Nephron (organoid): ENCODE results near the gene CSGALNACT2.

Source experiments
- H3K27ac Mint-ChIP-seq, 3 experiments: 2 replicates each; pipeline ENCODE4 v1.8.0; 2020; ENCODE audit warnings: mixed read lengths in 3 of 3, mild to moderate bottlenecking in 2 of 3, moderate library complexity in 1 of 3
- H3K27me3 Mint-ChIP-seq: 2 replicates; pipeline ENCODE4 v1.8.0; 2021; ENCODE audit warnings: low read depth, mild to moderate bottlenecking, moderate library complexity, mixed read lengths
- H3K36me3 Mint-ChIP-seq: 2 replicates; pipeline ENCODE4 v1.8.0; 2020; ENCODE audit warnings: low read depth, mixed read lengths
- H3K4me1 Mint-ChIP-seq: 2 replicates; pipeline ENCODE4 v1.8.0; 2020; ENCODE audit warnings: mixed read lengths
- H3K4me3 Mint-ChIP-seq, 3 experiments: 2 replicates each; pipeline ENCODE4 v1.8.0; 2020; ENCODE audit warnings: mild to moderate bottlenecking in 3 of 3, mixed read lengths in 3 of 3, moderate library complexity in 2 of 3
- H3K9me3 Mint-ChIP-seq: 2 replicates; pipeline ENCODE4 v1.8.0; 2020; ENCODE audit warnings: mixed read lengths
- TF ChIP-seq, protein P1 (sequence below), 3 experiments: fragments of 200-600 bp; sonication (generic); IDR thresholded peaks; one replicate each; pipeline ENCODE4 v1.5.0; 2021; ENCODE audit warnings: antibody characterized with exemption in 3 of 3; ENCODE audit not compliant: unreplicated experiment in 3 of 3

CSGALNACT2 gene

GRCh38 chr10:43121444-43121843 is 16.8 kb upstream of the CSGALNACT2 start:
- Mint-ChIP-seq H3K36me3 (no peaks in the 10 kb centered on the region), H3K9me3 (no peaks in the 10 kb centered on the region), H3K4me1 (peaks cover 16% of the 10 kb centered on the region), H3K4me3 (no peak overlapping the region), H3K27me3 (peaks cover 15% of the 10 kb centered on the region), H3K27ac (peak overlapping the region in 1 of 3 experiments; percentile 24)
- TF ChIP-seq, protein P1, sequence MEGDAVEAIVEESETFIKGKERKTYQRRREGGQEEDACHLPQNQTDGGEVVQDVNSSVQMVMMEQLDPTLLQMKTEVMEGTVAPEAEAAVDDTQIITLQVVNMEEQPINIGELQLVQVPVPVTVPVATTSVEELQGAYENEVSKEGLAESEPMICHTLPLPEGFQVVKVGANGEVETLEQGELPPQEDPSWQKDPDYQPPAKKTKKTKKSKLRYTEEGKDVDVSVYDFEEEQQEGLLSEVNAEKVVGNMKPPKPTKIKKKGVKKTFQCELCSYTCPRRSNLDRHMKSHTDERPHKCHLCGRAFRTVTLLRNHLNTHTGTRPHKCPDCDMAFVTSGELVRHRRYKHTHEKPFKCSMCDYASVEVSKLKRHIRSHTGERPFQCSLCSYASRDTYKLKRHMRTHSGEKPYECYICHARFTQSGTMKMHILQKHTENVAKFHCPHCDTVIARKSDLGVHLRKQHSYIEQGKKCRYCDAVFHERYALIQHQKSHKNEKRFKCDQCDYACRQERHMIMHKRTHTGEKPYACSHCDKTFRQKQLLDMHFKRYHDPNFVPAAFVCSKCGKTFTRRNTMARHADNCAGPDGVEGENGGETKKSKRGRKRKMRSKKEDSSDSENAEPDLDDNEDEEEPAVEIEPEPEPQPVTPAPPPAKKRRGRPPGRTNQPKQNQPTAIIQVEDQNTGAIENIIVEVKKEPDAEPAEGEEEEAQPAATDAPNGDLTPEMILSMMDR (IDR thresholded peaks at IDR 0.05; ENCODE audit: unreplicated experiment in 3 of 3), result no peak

DNA sequence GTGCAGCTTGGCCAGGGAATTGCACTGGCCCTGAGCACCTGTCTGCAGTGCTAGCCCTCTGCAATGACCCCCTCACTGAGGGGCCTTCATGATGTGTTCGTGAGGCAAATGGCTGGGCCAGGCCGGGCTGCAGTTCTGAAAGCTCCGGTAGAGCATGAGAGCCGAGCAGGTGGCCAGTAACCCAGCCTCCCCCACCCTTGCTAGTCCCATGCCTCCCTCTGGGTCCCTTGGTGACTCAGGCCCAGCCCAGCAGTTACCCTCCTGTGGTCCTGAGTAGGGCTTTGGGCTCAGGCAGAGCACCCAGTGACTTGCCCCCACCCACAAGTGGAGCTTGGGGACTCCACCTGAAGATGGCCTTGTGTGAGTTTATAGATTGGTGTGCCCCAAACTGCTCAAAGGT is 16.1 kb upstream of the CSGALNACT2 start:
- Mint-ChIP-seq H3K27me3 (peaks cover 15% of the 10 kb centered on the region), H3K4me3 (no peak overlapping the region), H3K4me1 (peaks cover 16% of the 10 kb centered on the region), H3K9me3 (no peaks in the 10 kb centered on the region), H3K27ac (no peak overlapping the region), H3K36me3 (no peaks in the 10 kb centered on the region)
- TF ChIP-seq, protein P1 (IDR thresholded peaks at IDR 0.05; ENCODE audit: unreplicated experiment in 3 of 3), result no peak

DNA sequence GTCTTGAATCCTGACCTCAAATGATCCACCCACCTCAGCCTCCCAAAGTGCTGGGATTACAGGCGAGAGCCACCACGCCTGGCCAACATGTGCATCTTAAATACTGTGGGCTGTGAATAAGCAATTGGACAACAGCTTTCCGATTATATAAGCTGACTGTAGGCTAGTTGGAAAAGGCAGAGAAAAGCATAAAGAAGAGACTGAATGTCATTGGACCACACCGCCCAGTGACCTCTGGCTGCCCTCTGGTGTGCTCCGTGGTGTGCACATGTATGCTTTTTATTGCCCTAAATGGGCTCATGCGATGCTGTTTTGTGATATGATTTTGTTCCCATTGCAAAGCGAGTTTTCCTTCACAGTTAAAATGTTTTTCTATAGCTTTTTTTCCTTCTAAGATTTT is 15.4 kb upstream of the CSGALNACT2 start:
- H3K4me1 Mint-ChIP-seq, result peaks cover 16% of the 10 kb centered on the region
- H3K4me3 Mint-ChIP-seq, result no peak overlapping the region
- no peaks in the 10 kb centered on the region for H3K9me3 Mint-ChIP-seq
- H3K27ac Mint-ChIP-seq, result no peak overlapping the region
- peaks cover 15% of the 10 kb centered on the region for H3K27me3 Mint-ChIP-seq
- TF ChIP-seq, protein P1 (IDR thresholded peaks at IDR 0.05; ENCODE audit: unreplicated experiment in 3 of 3), result no peak
- no peaks in the 10 kb centered on the region for H3K36me3 Mint-ChIP-seq

GRCh38 chr10:43123361-43124093 is 14.7 kb upstream of the CSGALNACT2 start:
- Mint-ChIP-seq H3K36me3 (no peaks in the 10 kb centered on the region), H3K4me3 (no peak overlapping the region), H3K9me3 (no peaks in the 10 kb centered on the region), H3K27me3 (peaks cover 15% of the 10 kb centered on the region), H3K27ac (no peak overlapping the region), H3K4me1 (peaks cover 16% of the 10 kb centered on the region)
- TF ChIP-seq, protein P1 (IDR thresholded peaks at IDR 0.05; ENCODE audit: unreplicated experiment in 3 of 3), result no peak

- H3K9me3 Mint-ChIP-seq, result no peaks in the 10 kb centered on the region
- H3K4me1 Mint-ChIP-seq, result peaks cover 21% of the 10 kb centered on the region
- no peak overlapping the region for H3K4me3 Mint-ChIP-seq
- no peaks in the 10 kb centered on the region for H3K36me3 Mint-ChIP-seq
- H3K27me3 Mint-ChIP-seq, result peaks cover 15% of the 10 kb centered on the region
- H3K27ac Mint-ChIP-seq, result no peak overlapping the region
- TF ChIP-seq, protein P1 (IDR thresholded peaks at IDR 0.05; ENCODE audit: unreplicated experiment in 3 of 3), result no peak
These were observed 14.1 kb upstream of the CSGALNACT2 start for GRCh38 chr10:43124094-43124521.
